Endodermal cell (in vitro differentiated cells): ENCODE data around the gene DUOXA2. TPM values are rescaled to one million over a fixed set of nuclear protein-coding genes. Genes with fewer than 3 reads are reported as not detected.

ENCODE experiments used
- DNase-seq: peaks from one replicate; pipeline ENCODE4 v3.0.0-alpha.2; 2017
- H3K27ac ChIP-seq: 2 replicates; pipeline ENCODE4 v1.5.1; 2013; ENCODE audit warnings: mild to moderate bottlenecking, low read depth, low read length, moderate library complexity
- H3K27me3 ChIP-seq: 2 replicates; pipeline ENCODE4 v1.6.1; 2013; ENCODE audit warnings: mild to moderate bottlenecking, low read length, moderate library complexity; ENCODE audit not compliant: insufficient read depth, control insufficient read depth, poor library complexity, severe bottlenecking
- H3K36me3 ChIP-seq: 2 replicates; pipeline ENCODE4 v1.7.0; 2013; ENCODE audit warnings: mild to moderate bottlenecking, low read length, moderate library complexity; ENCODE audit not compliant: control insufficient read depth, insufficient read depth
- H3K4me1 ChIP-seq: one replicate; pipeline ENCODE4 v1.7.0; 2013; ENCODE audit warnings: low read length; ENCODE audit not compliant: control insufficient read depth, insufficient read depth
- H3K4me3 ChIP-seq: 2 replicates; pipeline ENCODE4 v1.5.1; 2013; ENCODE audit warnings: mild to moderate bottlenecking, low read length, moderate library complexity
- H3K9ac ChIP-seq: 2 replicates; pipeline ENCODE4 v1.6.1; 2013; ENCODE audit warnings: mild to moderate bottlenecking, low read length, moderate library complexity; ENCODE audit not compliant: poor library complexity, severe bottlenecking; ENCODE audit errors: extremely low read depth
- H3K9me3 ChIP-seq: 2 replicates; pipeline ENCODE4 v1.6.1; 2013; ENCODE audit warnings: mild to moderate bottlenecking, low read length, moderate library complexity; ENCODE audit not compliant: control insufficient read depth
- H3K27ac Mint-ChIP-seq: 2 replicates; pipeline ENCODE4 v1.8.0; 2020; ENCODE audit warnings: mixed read lengths
- H3K27me3 Mint-ChIP-seq: 2 replicates; pipeline ENCODE4 v1.8.0; 2021; ENCODE audit warnings: mild to moderate bottlenecking, mixed read lengths; ENCODE audit not compliant: insufficient read depth
- H3K36me3 Mint-ChIP-seq: 2 replicates; pipeline ENCODE4 v1.8.0; 2020; ENCODE audit warnings: low read depth, mixed read lengths
- H3K4me1 Mint-ChIP-seq: 2 replicates; pipeline ENCODE4 v1.8.0; 2020; ENCODE audit warnings: mixed read lengths
- H3K4me3 Mint-ChIP-seq: 2 replicates; pipeline ENCODE4 v1.8.0; 2020; ENCODE audit warnings: mild to moderate bottlenecking, moderate library complexity, mixed read lengths
- H3K9me3 Mint-ChIP-seq: 2 replicates; pipeline ENCODE4 v1.8.0; 2020; ENCODE audit warnings: mild to moderate bottlenecking, mixed read lengths
- CTCF ChIP-seq: fragments of 200-600 bp; sonication (generic); conservative IDR thresholded peaks from 2 replicates; pipeline ENCODE4 v1.5.0; 2021; ENCODE audit warnings: antibody characterized with exemption, mild to moderate bottlenecking
- WGBS, 2 experiments: methylation state at CpG; one replicate each; pipeline versions ENCODE4 v1.1.5 to v1.1.7; 2013; ENCODE audit warnings: missing lambda C conversion rate in 2 of 2, mixed read lengths in 1 of 2; ENCODE audit not compliant: insufficient coverage in 1 of 2, insufficient read length in 1 of 2; 5-methylcytosine and 5-hydroxymethylcytosine counted together
- total RNA-seq, 2 donors: library from RNA; stranded (reverse); fragmentation: NEBNext Ultra II Directional in 1 of 2; extraction: Animal tissue kit (Norgen Biotek cat#: 25700) in 1 of 2; gene quantifications; 2 replicates in 1 of 2; 3 replicates in 1 of 2; pipeline ENCODE4 v1.2.1, GENCODE V29; 2021

Gene DUOXA2
- total RNA-seq, 2 donors from 2014 or later, result not detected

- peaks cover 100% of the 10 kb centered on the region for H3K27me3 ChIP-seq
- TF ChIP-seq CTCF, result no peak
- H3K36me3 ChIP-seq, result no peaks in the 10 kb centered on the region
- no peak within 1 kb of the TSS for H3K9ac ChIP-seq
- peak within 1 kb of the TSS; percentile 60 for H3K4me3 ChIP-seq
- peak; percentile 88 for DNase-seq
- H3K4me1 ChIP-seq, result peaks cover 3% of the 10 kb centered on the region
- no peak within 1 kb of the TSS for H3K27ac ChIP-seq
- no peaks in the 10 kb centered on the region for H3K36me3 Mint-ChIP-seq
- WGBS, 2 experiments, result 13 to 15% methylated on average over 9 to 46 of the region's 46 CpGs
- H3K27ac Mint-ChIP-seq, result no peak within 1 kb of the TSS
- H3K27me3 Mint-ChIP-seq, result peaks cover 95% of the 10 kb centered on the region
- no peaks in the 10 kb centered on the region for H3K9me3 ChIP-seq
- H3K4me3 Mint-ChIP-seq, result peak within 1 kb of the TSS; percentile 51
- peaks cover 5% of the 10 kb centered on the region for H3K4me1 Mint-ChIP-seq
- H3K9me3 Mint-ChIP-seq, result no peaks in the 10 kb centered on the region
Measured at GRCh38 chr15:45129651-45130129, 15.6 kb downstream of the DUOXA2 start, which contains the start of the genes DUOX1 and DUOXA1. TSS of gene DUOX1 (plus strand) at chr15:45129994. CDS start at chr15:45131967, 1,973 bp downstream. TSS of gene DUOXA1 (minus strand) at chr15:45129879. CDS start at chr15:45123014, 6,865 bp downstream.

GRCh38 chr15:45130291-45131000, 16.3 kb downstream of the DUOXA2 start:
- Mint-ChIP-seq H3K36me3 (no peaks in the 10 kb centered on the region), H3K9me3 (no peaks in the 10 kb centered on the region), H3K27me3 (peaks cover 94% of the 10 kb centered on the region), H3K4me3 (peak overlapping the region; percentile 51), H3K27ac (no peak overlapping the region), H3K4me1 (peaks cover 5% of the 10 kb centered on the region)
- Histone ChIP-seq H3K27me3 (peaks cover 100% of the 10 kb centered on the region), H3K36me3 (no peaks in the 10 kb centered on the region), H3K27ac (no peak overlapping the region), H3K4me1 (peaks cover 3% of the 10 kb centered on the region), H3K4me3 (no peak overlapping the region), H3K9me3 (no peaks in the 10 kb centered on the region), H3K9ac (no peak overlapping the region)
- no peak for TF ChIP-seq CTCF
- DNase-seq, result no peak
- WGBS, 2 experiments, result 89 to 94% methylated on average over 4 to 7 of the region's 7 CpGs

GRCh38 chr15:45131510-45131909, 17.4 kb downstream of the DUOXA2 start:
- Histone ChIP-seq H3K4me3 (no peak overlapping the region), H3K27me3 (peaks cover 99% of the 10 kb centered on the region), H3K27ac (no peak overlapping the region), H3K9me3 (no peaks in the 10 kb centered on the region), H3K9ac (no peak overlapping the region), H3K4me1 (peaks cover 3% of the 10 kb centered on the region), H3K36me3 (no peaks in the 10 kb centered on the region)
- DNase-seq, result no peak
- WGBS, 2 experiments, result 88 to 91% methylated on average over 3 of the region's 3 CpGs
- Mint-ChIP-seq H3K4me1 (peaks cover 7% of the 10 kb centered on the region), H3K36me3 (no peaks in the 10 kb centered on the region), H3K4me3 (no peak overlapping the region), H3K27ac (no peak overlapping the region), H3K9me3 (no peaks in the 10 kb centered on the region), H3K27me3 (peaks cover 91% of the 10 kb centered on the region)
- no peak for TF ChIP-seq CTCF
